Measurements from ENCODE around the gene AGAP1. TPM values are rescaled to one million over a fixed set of nuclear protein-coding genes. Genes with fewer than 3 reads are reported as not detected.

The AGAP1 gene
- total RNA-seq, 1 experiment from 2014 or later: 25.8 TPM

DNA sequence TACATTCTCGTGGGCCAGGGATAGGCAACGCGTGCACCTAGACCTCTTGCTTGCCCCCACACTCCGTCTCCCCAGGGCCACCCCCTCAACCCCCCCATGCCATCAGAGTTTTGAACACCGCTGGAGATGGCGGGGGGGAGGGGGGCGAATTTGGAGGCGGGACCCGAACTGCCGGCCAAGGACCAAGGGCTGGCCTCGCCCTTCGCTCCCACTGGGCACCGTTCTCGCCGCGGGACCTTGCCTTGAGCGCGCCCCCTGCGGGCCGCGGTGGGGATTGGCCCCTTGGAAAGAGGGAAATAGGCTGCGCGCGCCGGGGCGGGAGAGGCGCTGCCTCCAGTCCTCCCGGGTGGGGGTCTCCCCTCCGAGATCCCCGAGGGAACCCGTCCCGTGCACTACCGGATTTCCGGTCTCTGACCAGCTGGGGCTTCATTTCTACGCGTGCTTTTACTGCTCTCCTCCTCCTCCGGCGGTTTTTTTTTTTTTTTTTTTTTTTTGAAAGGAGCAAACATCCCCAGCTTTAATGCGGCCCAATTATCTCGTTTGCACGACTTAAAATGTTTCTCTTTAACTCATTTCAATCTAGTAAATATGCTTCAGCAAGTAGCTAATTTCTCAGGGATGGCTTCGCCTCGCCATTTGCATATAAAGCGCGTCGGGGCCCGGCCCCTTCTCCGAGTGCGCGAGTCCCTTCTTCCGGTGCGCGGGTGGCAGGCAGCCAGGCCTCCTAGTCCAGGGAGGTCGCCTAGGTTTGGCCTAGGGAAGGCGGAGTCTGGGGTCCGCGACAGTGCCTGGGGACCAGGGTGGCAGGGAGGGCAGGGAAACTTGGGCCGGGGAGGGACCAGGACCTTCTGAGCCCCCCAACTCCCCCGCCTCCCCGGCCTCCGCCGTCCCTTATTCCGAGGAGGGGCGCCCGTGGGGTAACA, 684.4 kb downstream of the AGAP1 start:
- Histone ChIP-seq H4K91ac (ENCODE audit: insufficient read length, low read depth, low read length) (no peak overlapping the region), H4K8ac (replicated peaks; ENCODE audit: insufficient read length, low read depth, low read length) (no peak overlapping the region), H2AK5ac (ENCODE audit: insufficient read length, low read length) (no peak overlapping the region), H2BK20ac (ENCODE audit: low read depth, low read length, poor library complexity, severe bottlenecking) (no peak overlapping the region), H3K79me2 (ENCODE audit: insufficient read depth, low read length) (no peaks in the 10 kb centered on the region), H3K79me1 (ENCODE audit: insufficient read depth, low read depth, low read length, poor library complexity, severe bottlenecking) (no peaks in the 10 kb centered on the region), H3T11ph (ENCODE audit: low read length) (no peak overlapping the region), H4K20me1 (ENCODE audit: control insufficient read depth, insufficient read depth, insufficient read length) (no peaks in the 10 kb centered on the region), H3K4ac (ENCODE audit: low read depth, low read length) (no peak overlapping the region), H3K18ac (ENCODE audit: insufficient read length, low read depth, low read length) (no peak overlapping the region), H2BK5ac (ENCODE audit: insufficient read length, low read length) (no peak overlapping the region), H2AFZ (ENCODE audit: low read length) (no peak overlapping the region), H3K9ac (ENCODE audit: extremely low read depth, insufficient read length, low read length) (no peak overlapping the region), H3K23ac (ENCODE audit: insufficient read length, low read depth, low read length) (no peak overlapping the region), H2BK12ac (ENCODE audit: insufficient read length, low read depth, low read length) (no peak overlapping the region), H3K4me1 (ENCODE audit: insufficient read depth, low read length) (peaks cover 16% of the 10 kb centered on the region; the same call in 1 of the 2 replicates), H3K56ac (ENCODE audit: insufficient read length, low read depth, low read length) (no peak overlapping the region), H3K4me2 (ENCODE audit: insufficient read depth, insufficient read length, low read length) (peak overlapping the region; percentile 69), H4K5ac (ENCODE audit: insufficient read length, low read depth, low read length) (no peak overlapping the region), H3K27me3 (ENCODE audit: insufficient read depth, low read length) (peaks cover 29% of the 10 kb centered on the region), H3K14ac (ENCODE audit: insufficient read depth, low read length) (no peak overlapping the region), H3K9me3 (ENCODE audit: control insufficient read depth, low read depth, low read length) (no peaks in the 10 kb centered on the region), H2BK15ac (ENCODE audit: low read depth, low read length) (no peak overlapping the region), H2BK120ac (ENCODE audit: low read depth, low read length, poor library complexity, severe bottlenecking) (no peak overlapping the region), H3K23me2 (ENCODE audit: insufficient read length, low read depth, low read length, poor library complexity, severe bottlenecking) (peaks cover 20% of the 10 kb centered on the region), H3K27ac (ENCODE audit: insufficient read length, low read depth, low read length) (no peak overlapping the region)
- no CpG with 5 or more reads among the region's 65 CpGs for WGBS (ENCODE audit: extremely low coverage, insufficient read length, low lambda C conversion rate)
- Mint-ChIP-seq H3K4me1 (peaks cover 29 to 44% of the 10 kb centered on the region in 2 experiments), H3K27me3 (ENCODE audit: low read depth) (peaks cover 96% of the 10 kb centered on the region), H3K36me3 (ENCODE audit: insufficient read depth in 1 of 3, low read depth in 3 of 3) (peaks cover 0 to 2% (median 0%) of the 10 kb centered on the region in 3 experiments; a peak in 1 of 7 replicates), H3K9me3 (peaks cover 3 to 15% of the 10 kb centered on the region in 2 experiments; a peak in 2 of 5 replicates), H3K27ac (no peak overlapping the region), H3K4me3 (peak overlapping the region; percentile 61 to 77)
- TF ChIP-seq, protein P1, sequence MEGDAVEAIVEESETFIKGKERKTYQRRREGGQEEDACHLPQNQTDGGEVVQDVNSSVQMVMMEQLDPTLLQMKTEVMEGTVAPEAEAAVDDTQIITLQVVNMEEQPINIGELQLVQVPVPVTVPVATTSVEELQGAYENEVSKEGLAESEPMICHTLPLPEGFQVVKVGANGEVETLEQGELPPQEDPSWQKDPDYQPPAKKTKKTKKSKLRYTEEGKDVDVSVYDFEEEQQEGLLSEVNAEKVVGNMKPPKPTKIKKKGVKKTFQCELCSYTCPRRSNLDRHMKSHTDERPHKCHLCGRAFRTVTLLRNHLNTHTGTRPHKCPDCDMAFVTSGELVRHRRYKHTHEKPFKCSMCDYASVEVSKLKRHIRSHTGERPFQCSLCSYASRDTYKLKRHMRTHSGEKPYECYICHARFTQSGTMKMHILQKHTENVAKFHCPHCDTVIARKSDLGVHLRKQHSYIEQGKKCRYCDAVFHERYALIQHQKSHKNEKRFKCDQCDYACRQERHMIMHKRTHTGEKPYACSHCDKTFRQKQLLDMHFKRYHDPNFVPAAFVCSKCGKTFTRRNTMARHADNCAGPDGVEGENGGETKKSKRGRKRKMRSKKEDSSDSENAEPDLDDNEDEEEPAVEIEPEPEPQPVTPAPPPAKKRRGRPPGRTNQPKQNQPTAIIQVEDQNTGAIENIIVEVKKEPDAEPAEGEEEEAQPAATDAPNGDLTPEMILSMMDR (conservative IDR thresholded peaks at IDR 0.05): peak; percentile 74
- peak; percentile 85 for DNase-seq

Data from H9 (cell line).